GM12878 (cell line): Measurements from ENCODE around the gene TRPC3.

Experiments
- CHD2 ChIP-seq: IDR thresholded peaks from 2 replicates; pipeline ENCODE4 v1.6.1; 2011; ENCODE audit warnings: low read depth, low read length, improper control_type of control experiment, borderline replicate concordance
- CTCF ChIP-seq, 3 experiments: IDR thresholded peaks in 2 of 3; conservative IDR thresholded peaks in 1 of 3; 2 replicates each; pipeline ENCODE4 v1.5.1; 2011; ENCODE audit warnings: low read depth in 3 of 3, low read length in 3 of 3, mild to moderate bottlenecking in 3 of 3, control low read depth in 2 of 3, moderate library complexity in 2 of 3, inconsistent platforms in 1 of 3, mixed read lengths in 1 of 3; ENCODE audit not compliant: control insufficient read depth in 2 of 3, insufficient read depth in 1 of 3; ENCODE audit errors: extremely low read depth in 1 of 3
- USF2 ChIP-seq: IDR thresholded peaks from 2 replicates; pipeline ENCODE4 v1.6.1; 2011; ENCODE audit warnings: low read depth, low read length, improper control_type of control experiment, borderline replicate concordance

- TF ChIP-seq CTCF (IDR thresholded peaks at IDR 0.05 in 2 of 3, conservative IDR thresholded peaks at IDR 0.05 in 1 of 3; ENCODE audit: control insufficient read depth in 2 of 3, extremely low read depth in 1 of 3, insufficient read depth in 1 of 3, low read depth in 3 of 3, low read length in 3 of 3) (peak; percentile 47 to 71 (median 67)), CHD2 (no peak), USF2 (no peak)
Observed at GRCh38 chr4:121950212-121950679, 1.6 kb downstream of the TRPC3 start.
